Measurements from ENCODE around the gene PLCB1.

PLCB1 gene

DNA sequence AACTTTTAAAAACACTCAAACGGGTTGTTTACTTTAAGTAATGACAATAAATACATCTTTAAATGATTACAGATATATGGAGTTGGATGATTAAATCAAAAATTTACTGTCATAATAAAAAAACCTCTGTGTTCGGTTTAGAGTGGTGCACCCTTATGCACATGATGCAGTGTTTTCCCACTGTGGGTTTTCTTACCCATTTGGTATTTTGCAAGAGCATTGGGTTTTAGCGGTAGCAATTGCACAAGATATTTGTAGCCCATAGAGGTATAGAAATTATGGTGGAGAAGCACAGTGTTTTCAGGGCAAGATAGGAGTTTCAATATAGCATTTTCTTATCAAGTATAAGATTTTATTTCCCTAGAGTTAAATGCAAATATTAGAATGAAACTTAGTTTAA, 526.0 kb downstream of the PLCB1 start:
- Histone ChIP-seq H3K36me3 (no peaks in the 10 kb centered on the region), H3K4me3 (no peak overlapping the region), H3K4me1 (no peaks in the 10 kb centered on the region), H3K9me3 (no peaks in the 10 kb centered on the region), H3K27ac (no peak overlapping the region), H3K27me3 (no peaks in the 10 kb centered on the region)
- DNase-seq = no peak
- intact Hi-C loops (cut with DNase I; ENCODE audit: low total_unique reads) = no loop called here
- TF ChIP-seq, protein P1, sequence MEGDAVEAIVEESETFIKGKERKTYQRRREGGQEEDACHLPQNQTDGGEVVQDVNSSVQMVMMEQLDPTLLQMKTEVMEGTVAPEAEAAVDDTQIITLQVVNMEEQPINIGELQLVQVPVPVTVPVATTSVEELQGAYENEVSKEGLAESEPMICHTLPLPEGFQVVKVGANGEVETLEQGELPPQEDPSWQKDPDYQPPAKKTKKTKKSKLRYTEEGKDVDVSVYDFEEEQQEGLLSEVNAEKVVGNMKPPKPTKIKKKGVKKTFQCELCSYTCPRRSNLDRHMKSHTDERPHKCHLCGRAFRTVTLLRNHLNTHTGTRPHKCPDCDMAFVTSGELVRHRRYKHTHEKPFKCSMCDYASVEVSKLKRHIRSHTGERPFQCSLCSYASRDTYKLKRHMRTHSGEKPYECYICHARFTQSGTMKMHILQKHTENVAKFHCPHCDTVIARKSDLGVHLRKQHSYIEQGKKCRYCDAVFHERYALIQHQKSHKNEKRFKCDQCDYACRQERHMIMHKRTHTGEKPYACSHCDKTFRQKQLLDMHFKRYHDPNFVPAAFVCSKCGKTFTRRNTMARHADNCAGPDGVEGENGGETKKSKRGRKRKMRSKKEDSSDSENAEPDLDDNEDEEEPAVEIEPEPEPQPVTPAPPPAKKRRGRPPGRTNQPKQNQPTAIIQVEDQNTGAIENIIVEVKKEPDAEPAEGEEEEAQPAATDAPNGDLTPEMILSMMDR (IDR thresholded peaks at IDR 0.05) = no peak

DNA sequence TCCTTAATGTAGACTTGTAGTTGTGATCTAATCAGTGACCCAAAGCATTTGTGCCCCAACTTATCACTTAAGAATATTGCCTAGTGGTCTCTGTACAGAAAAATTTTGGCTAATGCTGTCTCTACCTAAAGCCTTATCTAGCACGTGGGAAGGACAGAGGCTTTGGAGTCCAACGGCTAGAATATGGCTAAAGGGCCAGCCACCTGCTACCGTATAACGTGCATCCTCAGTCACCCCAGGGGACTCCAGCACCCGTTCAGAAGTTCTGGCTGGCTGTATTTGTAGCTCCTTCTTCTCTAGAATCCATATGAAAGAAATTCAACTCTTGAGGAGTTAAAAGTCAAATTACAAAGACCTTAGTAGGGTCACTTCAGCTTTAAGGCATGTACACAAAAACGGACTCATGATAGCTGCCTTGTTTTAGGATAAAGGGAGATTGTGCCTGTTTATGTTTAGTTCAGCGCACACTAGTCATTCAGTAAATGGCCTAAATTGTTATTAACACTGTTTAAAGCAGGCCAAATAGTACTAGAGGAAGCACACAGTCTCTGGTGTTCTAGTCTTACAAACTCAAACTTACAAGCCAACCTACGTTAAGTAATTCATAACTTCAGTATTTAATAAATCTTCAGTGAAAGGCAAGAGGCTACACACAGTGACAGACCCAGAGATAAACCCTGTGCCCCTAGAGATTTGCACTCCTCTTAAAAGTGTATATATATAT, 529.3 kb downstream of the PLCB1 start:
- Histone ChIP-seq H3K27ac (no peak overlapping the region), H3K36me3 (no peaks in the 10 kb centered on the region), H3K27me3 (no peaks in the 10 kb centered on the region), H3K4me1 (no peaks in the 10 kb centered on the region), H3K9me3 (no peaks in the 10 kb centered on the region), H3K4me3 (no peak overlapping the region)
- intact Hi-C loops (cut with DNase I; ENCODE audit: low total_unique reads) = no loop called here
- no peak for DNase-seq
- TF ChIP-seq, protein P1 (IDR thresholded peaks at IDR 0.05) = no peak

DNA sequence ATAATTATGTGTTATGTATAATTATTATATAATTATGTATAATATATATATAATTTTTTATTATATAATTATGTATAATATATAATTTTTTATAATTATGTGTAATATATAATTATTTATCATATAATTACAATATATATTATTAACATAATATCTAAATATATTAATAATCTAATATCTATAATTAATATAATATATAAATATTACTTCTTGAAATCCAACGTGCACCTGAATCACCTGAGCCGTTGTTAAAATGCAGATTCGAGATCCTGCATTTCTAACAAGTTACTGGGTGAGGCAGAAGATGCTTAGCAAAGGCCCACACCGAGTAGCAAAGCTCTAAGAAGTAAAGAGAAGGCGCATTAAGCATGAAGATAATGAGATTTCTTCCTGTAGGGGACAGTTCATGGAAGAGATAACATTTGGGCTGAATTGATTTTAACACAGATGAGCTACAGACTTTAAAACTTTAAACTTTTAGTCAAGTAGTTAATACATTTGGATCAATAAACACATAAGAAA, 530.4 kb downstream of the PLCB1 start:
- Histone ChIP-seq H3K4me1 (no peaks in the 10 kb centered on the region), H3K4me3 (no peak overlapping the region), H3K36me3 (no peaks in the 10 kb centered on the region), H3K9me3 (no peaks in the 10 kb centered on the region), H3K27ac (no peak overlapping the region), H3K27me3 (no peaks in the 10 kb centered on the region)
- no peak for DNase-seq
- TF ChIP-seq, protein P1 (IDR thresholded peaks at IDR 0.05) = no peak
- intact Hi-C loops (cut with DNase I; ENCODE audit: low total_unique reads) = no loop called here

DNA sequence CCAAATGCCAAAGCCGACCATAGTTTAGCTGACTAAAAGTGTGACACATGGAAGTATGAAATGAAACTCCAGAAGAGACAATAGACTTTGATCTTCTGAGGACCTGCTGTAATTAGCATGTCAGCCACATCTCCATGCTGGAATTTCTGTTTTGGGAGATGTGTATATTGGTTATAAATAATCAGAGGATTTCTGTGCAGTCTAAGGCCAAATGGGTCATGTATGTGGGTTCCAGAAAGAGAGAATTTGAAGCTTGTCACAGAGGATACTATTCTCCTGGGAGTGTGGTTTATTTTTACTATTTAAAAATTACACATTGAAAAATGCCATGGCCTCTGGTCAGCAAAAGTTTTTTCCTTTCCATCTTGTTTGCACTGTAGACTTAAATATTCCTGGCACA, 531.4 kb downstream of the PLCB1 start:
- no peak overlapping the region for H3K27ac ChIP-seq
- H3K36me3 ChIP-seq = no peaks in the 10 kb centered on the region
- H3K4me1 ChIP-seq = no peaks in the 10 kb centered on the region
- TF ChIP-seq, protein P1 (IDR thresholded peaks at IDR 0.05) = no peak
- no peak for DNase-seq
- H3K9me3 ChIP-seq = no peaks in the 10 kb centered on the region
- intact Hi-C loops (cut with DNase I; ENCODE audit: low total_unique reads) = no loop called here
- H3K4me3 ChIP-seq = no peak overlapping the region
- no peaks in the 10 kb centered on the region for H3K27me3 ChIP-seq

DNA sequence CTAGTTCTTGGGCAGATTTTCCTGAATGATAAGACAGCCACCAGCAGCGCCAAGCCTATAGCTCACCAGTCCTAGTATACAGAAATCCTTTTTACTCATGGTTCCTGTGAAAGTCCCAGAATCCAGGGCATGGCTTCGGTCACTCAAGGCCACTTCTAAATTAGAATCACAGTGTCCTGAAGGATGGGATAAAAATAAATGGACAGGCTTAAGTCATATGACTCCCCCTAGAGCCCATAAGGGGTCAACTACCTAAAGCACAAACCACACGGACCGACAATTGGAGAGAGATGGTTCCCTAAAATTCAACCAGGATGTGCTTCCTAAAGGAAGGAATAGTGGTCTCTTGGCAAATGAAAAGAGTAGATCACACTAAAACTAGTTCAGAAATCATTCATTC, 532.7 kb downstream of the PLCB1 start:
- TF ChIP-seq, protein P1 (IDR thresholded peaks at IDR 0.05) = no peak
- no peak for DNase-seq
- intact Hi-C loops (cut with DNase I; ENCODE audit: low total_unique reads) = no loop called here

More for the DNA sequence above, 532.7 kb downstream of the PLCB1 start:
- Histone ChIP-seq H3K9me3 (no peaks in the 10 kb centered on the region), H3K27ac (no peak overlapping the region), H3K4me1 (no peaks in the 10 kb centered on the region), H3K27me3 (no peaks in the 10 kb centered on the region), H3K36me3 (no peaks in the 10 kb centered on the region), H3K4me3 (no peak overlapping the region)
